Muscle layer of colon (tissue), 2 donors: Measurements from ENCODE around the gene FOXF1.

Experiments
- H3K27ac ChIP-seq: one replicate; pipeline ENCODE4 v1.7.0; 2013; ENCODE audit warnings: low read depth, mild to moderate bottlenecking, low read length, moderate library complexity
- H3K27me3 ChIP-seq, 2 donors: one replicate each; pipeline ENCODE4 v1.7.0; 2013; ENCODE audit warnings: low read length in 2 of 2, mild to moderate bottlenecking in 2 of 2; ENCODE audit not compliant: insufficient read depth in 2 of 2, control insufficient read depth in 1 of 2
- H3K36me3 ChIP-seq: one replicate; pipeline ENCODE4 v1.7.0; 2013; ENCODE audit warnings: mild to moderate bottlenecking, low read length; ENCODE audit not compliant: insufficient read depth
- H3K4me1 ChIP-seq: one replicate; pipeline ENCODE4 v1.7.0; 2013; ENCODE audit warnings: mild to moderate bottlenecking, low read length; ENCODE audit not compliant: insufficient read depth
- H3K4me3 ChIP-seq, 2 donors: one replicate each; pipeline ENCODE4 v1.7.0; 2013; ENCODE audit warnings: low read length in 2 of 2, low read depth in 1 of 2, mild to moderate bottlenecking in 1 of 2, moderate library complexity in 1 of 2
- H3K9ac ChIP-seq: one replicate; pipeline ENCODE4 v1.7.0; 2013; ENCODE audit warnings: low read length
- H3K9me3 ChIP-seq: one replicate; pipeline ENCODE4 v1.7.0; 2013; ENCODE audit warnings: mild to moderate bottlenecking, low read length
- donor health status: abdominal sarcoma.
- donor health status: Adenocarcinoma of cecum.

Gene FOXF1

DNA sequence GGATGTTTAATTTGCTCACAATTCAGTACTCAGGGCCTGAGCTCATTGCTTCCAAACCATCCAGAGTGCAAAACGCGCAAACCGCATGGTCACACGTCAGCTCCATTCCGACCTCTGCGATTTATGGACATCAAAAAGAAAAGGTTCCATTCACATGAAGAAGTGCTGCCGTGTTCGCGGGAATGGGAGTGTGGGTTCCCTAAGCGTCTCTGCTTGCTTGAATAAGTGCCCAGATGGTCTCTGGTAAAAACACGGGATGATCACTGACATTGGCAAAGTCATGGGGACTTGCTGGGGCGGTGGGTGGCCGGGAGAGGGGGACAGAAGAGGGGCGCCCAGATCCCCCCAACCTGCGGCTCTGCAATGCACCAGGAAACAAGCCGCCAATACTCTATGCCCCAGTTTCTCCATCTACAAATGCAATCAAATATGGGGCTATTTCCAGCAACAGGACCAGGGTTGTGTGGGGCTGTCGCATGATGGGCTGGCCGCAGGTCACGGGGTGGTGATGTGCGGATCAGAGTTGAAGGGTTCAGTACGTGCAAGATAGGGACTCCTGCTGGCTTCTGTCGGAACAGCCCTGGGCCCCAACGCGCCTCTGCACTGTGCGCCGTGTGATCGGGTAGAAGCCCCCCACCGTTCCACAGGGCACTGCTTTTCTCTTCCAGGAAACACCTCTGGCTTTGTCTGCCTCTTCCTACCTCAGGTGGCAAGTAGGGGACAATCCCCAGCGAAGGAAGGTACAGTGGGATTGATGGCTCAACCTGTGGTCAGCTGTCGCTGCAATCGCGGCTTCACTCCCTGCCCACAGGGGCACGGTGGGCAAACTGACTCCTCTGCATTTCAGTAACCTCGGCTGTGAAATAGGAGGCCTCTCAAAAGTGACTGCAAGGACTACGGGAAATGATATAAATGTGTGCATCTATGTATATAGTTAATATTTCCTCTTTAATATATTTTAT is 11.2 kb downstream of the FOXF1 start:
- Histone ChIP-seq H3K36me3 (no peaks in the 10 kb centered on the region), H3K27me3 (peaks cover 0 to 4% of the 10 kb centered on the region in 2 donors), H3K9ac (no peak overlapping the region), H3K9me3 (no peaks in the 10 kb centered on the region), H3K4me3 (no peak overlapping the region), H3K27ac (no peak overlapping the region), H3K4me1 (peaks cover 34% of the 10 kb centered on the region)

DNA sequence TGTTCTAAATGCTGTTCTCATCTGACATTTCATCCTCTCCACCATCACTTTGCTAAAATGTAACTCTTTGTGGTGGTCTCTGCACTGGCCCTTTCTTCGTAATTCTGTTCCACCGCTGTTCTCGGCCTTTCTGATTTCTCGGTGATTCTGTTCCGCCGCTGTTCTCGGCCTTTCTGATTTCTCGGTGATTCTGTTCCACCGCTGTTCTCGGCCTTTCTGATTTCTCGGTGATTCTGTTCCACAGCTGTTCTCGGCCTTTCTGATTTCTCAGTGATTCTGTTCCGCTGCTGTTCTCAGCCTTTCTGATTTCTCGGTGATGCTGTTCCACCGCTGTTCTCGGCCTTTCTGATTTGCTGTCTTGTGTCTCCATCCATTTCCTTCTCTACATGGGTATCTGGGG is 12.3 kb downstream of the FOXF1 start:
- no peak overlapping the region for H3K4me3 ChIP-seq
- H3K9ac ChIP-seq: no peak overlapping the region
- H3K9me3 ChIP-seq: no peaks in the 10 kb centered on the region
- peaks cover 25% of the 10 kb centered on the region for H3K4me1 ChIP-seq
- no peak overlapping the region for H3K27ac ChIP-seq
- H3K27me3 ChIP-seq: no peaks in the 10 kb centered on the region
- H3K36me3 ChIP-seq: no peaks in the 10 kb centered on the region

DNA sequence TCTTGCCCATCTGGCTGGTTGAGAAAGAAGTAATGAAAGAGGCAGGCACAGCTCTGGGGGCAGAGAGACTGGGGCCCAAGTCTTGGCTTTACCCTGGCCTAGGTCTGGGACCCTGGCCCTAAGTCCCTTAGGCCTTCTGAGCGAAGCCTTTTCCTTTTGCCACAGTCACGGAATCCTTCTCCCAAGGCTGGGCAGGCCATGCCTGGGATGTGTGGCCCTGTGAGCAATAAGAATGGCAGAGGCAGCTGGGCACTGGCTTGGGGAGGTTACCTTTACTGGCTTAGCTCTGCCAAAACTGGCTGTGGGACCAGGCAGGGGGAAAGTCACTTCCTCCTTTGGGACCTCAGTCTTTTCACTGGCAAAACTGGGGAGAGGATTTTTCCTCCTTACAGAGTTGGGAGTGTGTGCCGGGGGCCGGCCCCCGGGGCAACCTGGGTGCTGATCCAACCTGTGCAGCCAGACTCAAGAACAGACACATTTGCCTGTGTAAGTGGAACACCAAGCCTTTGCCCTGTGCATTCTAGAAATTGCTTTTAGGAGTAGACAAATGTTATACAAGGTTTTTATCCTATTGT is 12.9 kb downstream of the FOXF1 start:
- Histone ChIP-seq H3K9ac (no peak overlapping the region), H3K4me1 (peaks cover 19% of the 10 kb centered on the region), H3K36me3 (no peaks in the 10 kb centered on the region), H3K9me3 (no peaks in the 10 kb centered on the region), H3K4me3 (no peak overlapping the region), H3K27me3 (no peaks in the 10 kb centered on the region), H3K27ac (no peak overlapping the region)

DNA sequence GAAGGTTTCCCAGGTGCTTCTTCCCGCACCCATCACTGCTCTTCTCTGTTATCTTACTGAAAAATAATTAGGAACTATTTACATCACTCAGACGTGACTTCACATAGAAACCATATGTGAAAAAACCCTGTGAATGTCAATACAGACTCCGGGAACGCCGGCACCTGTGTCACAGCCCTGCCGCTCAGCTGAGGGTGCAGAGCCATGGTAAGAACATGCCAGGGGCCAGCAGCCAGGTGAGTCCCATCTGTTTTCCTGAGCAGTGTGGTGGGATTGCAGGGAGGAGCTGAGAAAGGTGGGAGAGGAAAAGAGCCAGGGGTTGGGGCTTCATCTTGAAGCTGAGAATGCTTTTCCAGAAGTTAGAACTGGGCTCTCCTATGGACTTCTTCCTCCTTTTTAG is 13.7 kb downstream of the FOXF1 start:
- no peaks in the 10 kb centered on the region for H3K9me3 ChIP-seq
- H3K9ac ChIP-seq: no peak overlapping the region
- no peak overlapping the region for H3K27ac ChIP-seq
- no peaks in the 10 kb centered on the region for H3K27me3 ChIP-seq
- peaks cover 14% of the 10 kb centered on the region for H3K4me1 ChIP-seq
- H3K36me3 ChIP-seq: no peaks in the 10 kb centered on the region
- H3K4me3 ChIP-seq: no peak overlapping the region

DNA sequence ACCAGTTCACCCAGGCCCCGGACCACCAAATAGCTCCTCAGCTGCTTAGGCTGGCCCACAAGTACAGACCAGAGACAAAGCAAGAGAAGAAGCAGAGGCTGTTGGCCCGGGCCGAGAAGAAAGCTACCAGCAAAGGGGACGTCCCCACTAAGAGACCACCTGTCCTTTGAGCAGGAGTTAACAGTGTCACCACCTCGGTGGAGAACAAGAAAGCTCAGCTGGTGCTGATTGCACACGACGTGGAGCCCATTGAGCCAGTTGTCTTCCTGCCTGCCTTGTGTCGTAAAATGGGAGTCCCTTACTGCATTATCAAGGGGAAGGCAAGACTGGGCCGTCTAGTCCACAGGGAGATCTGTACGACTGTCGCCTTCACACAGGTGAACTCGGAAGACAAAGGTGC is 15.4 kb downstream of the FOXF1 start:
- Histone ChIP-seq H3K27ac (no peak overlapping the region), H3K27me3 (no peaks in the 10 kb centered on the region), H3K36me3 (no peaks in the 10 kb centered on the region), H3K4me3 (no peak overlapping the region), H3K4me1 (peaks cover 2% of the 10 kb centered on the region), H3K9me3 (no peaks in the 10 kb centered on the region), H3K9ac (no peak overlapping the region)

DNA sequence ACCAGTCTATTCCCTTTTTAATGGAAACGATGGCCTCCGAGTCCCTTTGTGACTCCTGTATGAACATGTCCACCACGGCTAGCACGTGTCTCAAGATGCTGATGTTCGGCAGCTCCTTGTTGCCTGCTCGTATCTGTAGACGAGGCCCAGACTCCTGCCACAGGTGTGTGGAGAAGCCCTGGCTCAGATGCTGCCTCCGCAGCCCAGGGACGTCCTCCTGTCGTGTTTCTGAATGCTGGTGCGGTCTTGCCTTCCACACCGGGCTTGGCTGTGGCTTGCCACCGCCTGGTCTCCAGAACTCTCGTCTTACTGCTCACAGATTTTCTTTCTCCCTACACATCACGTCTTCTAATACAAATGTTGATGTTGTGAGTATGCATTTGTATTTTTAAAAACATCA is 17.0 kb downstream of the FOXF1 start:
- Histone ChIP-seq H3K36me3 (no peaks in the 10 kb centered on the region), H3K27ac (no peak overlapping the region), H3K4me1 (peaks cover 13% of the 10 kb centered on the region), H3K9ac (no peak overlapping the region), H3K4me3 (no peak overlapping the region), H3K9me3 (no peaks in the 10 kb centered on the region), H3K27me3 (no peaks in the 10 kb centered on the region)

DNA sequence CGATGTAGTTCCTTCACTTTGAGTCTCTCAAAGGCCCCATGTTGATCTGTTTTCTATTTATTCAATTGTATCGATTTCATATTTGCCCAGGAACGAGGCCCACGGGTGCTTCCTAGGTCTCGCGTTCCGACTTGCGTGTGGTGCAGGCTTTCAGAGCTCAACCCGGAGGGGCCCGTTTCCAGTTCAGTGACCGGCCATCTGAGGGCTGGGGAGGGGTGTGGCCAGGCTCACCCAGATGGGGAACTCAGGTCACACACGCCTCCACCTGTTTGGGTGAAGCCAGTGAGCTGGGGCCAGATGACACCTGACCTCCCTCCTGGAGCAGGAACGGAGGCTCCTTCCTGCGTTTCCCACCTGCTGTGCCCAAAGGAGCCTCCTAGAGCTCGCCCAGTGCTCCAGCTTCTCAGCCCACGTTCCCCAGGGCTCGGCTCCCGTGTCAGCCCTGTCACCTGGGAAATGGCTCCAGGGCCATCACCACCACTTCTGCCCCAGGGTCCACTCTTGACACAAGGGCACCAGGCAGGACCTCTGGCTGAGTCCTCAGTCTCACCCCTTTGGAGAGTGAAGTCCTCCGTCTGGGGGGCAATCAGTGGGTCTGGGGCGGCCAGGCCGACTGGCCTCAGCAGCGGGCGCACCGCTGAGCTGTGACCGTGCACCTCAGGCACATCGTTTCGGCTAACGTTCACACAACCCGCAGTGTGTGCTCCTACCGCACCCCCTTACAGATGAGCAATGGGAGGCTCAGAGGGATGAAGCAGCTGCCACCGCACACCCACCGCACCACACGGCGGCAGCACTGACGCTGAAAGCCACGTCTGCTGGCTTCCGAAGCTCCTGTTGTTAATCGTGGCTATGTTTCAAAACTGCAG is 18.0 kb downstream of the FOXF1 start:
- no peak overlapping the region for H3K27ac ChIP-seq
- H3K4me3 ChIP-seq: no peak overlapping the region
- no peaks in the 10 kb centered on the region for H3K27me3 ChIP-seq
- H3K9ac ChIP-seq: no peak overlapping the region
- peaks cover 13% of the 10 kb centered on the region for H3K4me1 ChIP-seq
- no peaks in the 10 kb centered on the region for H3K36me3 ChIP-seq
- no peaks in the 10 kb centered on the region for H3K9me3 ChIP-seq

DNA sequence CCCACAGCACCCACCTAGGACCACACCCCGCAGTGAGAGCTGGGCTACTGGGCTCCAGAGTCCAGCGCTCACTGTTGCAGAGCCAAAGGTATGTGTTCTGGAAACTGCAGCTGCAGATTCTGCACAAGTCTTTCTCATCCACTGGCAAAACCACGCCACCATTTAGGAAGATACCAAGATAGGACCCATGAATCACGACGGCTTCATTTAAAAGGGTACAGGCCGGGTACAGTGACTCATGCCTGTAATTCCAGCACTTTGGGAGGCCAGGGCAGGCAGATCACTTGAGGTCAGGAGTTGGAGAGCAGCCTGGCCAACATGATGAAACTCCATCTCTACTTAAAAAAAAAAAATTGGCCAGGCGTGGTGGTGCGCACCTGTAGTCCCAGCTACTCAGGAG is 18.8 kb downstream of the FOXF1 start:
- H3K36me3 ChIP-seq: no peaks in the 10 kb centered on the region
- H3K9ac ChIP-seq: no peak overlapping the region
- no peak overlapping the region for H3K27ac ChIP-seq
- peaks cover 13% of the 10 kb centered on the region for H3K4me1 ChIP-seq
- H3K9me3 ChIP-seq: no peaks in the 10 kb centered on the region
- no peaks in the 10 kb centered on the region for H3K27me3 ChIP-seq
- no peak overlapping the region for H3K4me3 ChIP-seq

DNA sequence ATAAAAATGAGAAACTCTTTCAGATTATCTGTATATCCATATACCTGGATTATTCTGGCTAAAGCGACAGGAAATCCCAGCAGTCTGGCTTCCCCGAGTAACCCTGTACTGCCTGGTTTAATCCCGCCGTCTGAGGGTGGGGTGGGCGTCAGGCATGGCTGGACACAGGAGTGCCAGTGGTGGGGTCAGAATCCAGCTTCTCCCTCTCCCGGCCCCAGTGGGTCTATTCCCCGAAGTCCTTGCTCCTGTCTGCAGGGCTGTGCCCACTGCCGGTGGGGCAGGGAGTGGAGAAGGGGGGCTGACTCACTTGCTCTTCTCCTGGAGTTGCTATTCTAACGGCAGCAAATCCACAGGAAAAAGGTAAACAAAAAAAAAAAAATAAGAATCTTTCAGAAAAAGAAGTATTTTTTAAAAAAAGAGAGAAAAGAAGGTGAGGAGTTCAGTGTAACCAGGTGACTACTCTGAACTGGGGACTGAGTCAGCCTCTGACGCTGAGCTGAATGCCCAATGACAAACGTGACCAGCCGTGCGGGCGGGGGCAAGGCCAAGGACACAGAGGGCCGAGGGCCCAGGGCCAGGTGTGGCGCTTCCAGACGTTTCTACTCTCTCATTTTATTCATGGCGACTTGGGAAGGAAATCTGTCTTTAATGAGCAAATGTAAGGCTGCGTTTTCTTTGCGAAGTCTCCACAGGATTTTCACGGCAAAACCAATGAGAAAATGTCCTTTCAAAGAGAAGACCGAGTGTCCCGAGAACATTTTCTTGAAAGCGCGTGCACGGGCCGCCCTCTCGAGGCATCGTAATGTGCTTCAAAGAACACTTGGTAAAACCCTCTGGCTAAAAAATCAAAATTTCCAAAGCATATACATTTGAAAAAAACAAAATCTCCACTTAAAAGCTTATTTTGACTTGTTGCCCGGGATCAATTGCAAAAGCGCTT is 20.2 kb downstream of the FOXF1 start:
- H3K27me3 ChIP-seq: no peaks in the 10 kb centered on the region
- no peak overlapping the region for H3K4me3 ChIP-seq
- no peak overlapping the region for H3K27ac ChIP-seq
- H3K9ac ChIP-seq: no peak overlapping the region
- no peaks in the 10 kb centered on the region for H3K36me3 ChIP-seq
- peaks cover 13% of the 10 kb centered on the region for H3K4me1 ChIP-seq
- H3K9me3 ChIP-seq: no peaks in the 10 kb centered on the region

DNA sequence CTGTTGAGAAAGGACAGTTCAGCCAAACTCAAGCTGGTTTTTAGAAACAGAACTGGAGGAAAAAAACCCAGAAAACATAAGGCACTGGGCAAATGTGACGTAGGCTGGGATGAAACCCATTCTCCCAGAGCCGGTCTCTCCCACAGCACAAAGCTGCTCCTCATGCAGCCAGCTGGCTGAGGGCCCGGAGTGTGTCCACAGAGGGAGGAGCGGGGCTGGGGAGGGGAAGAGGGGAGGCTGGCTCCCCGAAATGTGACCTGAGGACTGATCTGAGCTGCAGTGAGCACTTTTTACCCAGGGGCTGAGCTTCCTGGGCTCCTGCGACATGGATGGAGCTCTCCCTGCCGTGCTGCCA is 20.8 kb downstream of the FOXF1 start:
- Histone ChIP-seq H3K36me3 (peaks cover 3% of the 10 kb centered on the region), H3K9ac (no peak overlapping the region), H3K9me3 (no peaks in the 10 kb centered on the region), H3K27ac (no peak overlapping the region), H3K4me1 (peaks cover 13% of the 10 kb centered on the region), H3K4me3 (no peak overlapping the region), H3K27me3 (no peaks in the 10 kb centered on the region)
